WTC11 (cell line): ENCODE results near the gene PTPRJ. TPM values are rescaled to one million over a fixed set of nuclear protein-coding genes. Genes with fewer than 3 reads are reported as not detected.

Experiments
- ATAC-seq: fragments of 200-7000 bp; cut with Tn5 transposase; 2 replicates; pipeline ENCODE4 v1.10.0; 2021; ENCODE audit warnings: mild to moderate bottlenecking, moderate library complexity
- CTCF ChIA-PET: fragments of 300-600 bp; sonication (Branson Sonifier 250); formaldehyde crosslinking; loops from one replicate; lab custom pipeline; 2021; ENCODE audit warnings: antibody characterized with exemption; lab: Charles Lee
- POLR2A ChIA-PET: fragments of 350-600 bp; sonication (Branson Sonifier 250); formaldehyde crosslinking; loops from one replicate; lab custom pipeline; 2021; ENCODE audit warnings: antibody characterized with exemption; lab: Charles Lee
- DNase-seq: peaks from one replicate; pipeline ENCODE4 v3.0.0; 2021; ENCODE audit warnings: low spot score
- H3K27ac Mint-ChIP-seq: 2 replicates; pipeline ENCODE4 v1.8.0; 2021; ENCODE audit warnings: mixed read lengths
- H3K27me3 Mint-ChIP-seq: 2 replicates; pipeline ENCODE4 v1.8.0; 2021; ENCODE audit warnings: low read depth, mild to moderate bottlenecking, moderate library complexity, mixed read lengths
- H3K36me3 Mint-ChIP-seq: 2 replicates; pipeline ENCODE4 v1.8.0; 2021; ENCODE audit warnings: mixed read lengths
- H3K4me1 Mint-ChIP-seq: 2 replicates; pipeline ENCODE4 v1.8.0; 2022; ENCODE audit warnings: mixed read lengths
- H3K4me3 Mint-ChIP-seq: 2 replicates; pipeline ENCODE4 v1.8.0; 2021; ENCODE audit warnings: mild to moderate bottlenecking, moderate library complexity, mixed read lengths
- H3K9me3 Mint-ChIP-seq: 2 replicates; pipeline ENCODE4 v1.8.0; 2021; ENCODE audit warnings: mixed read lengths
- AFF4 ChIP-seq: sonication (generic); formaldehyde crosslinking; IDR thresholded peaks from 2 replicates; pipeline ENCODE4 v1.8.1; 2023; ENCODE audit warnings: mild to moderate bottlenecking, missing genetic modification reagents, borderline replicate concordance
- E2F4 ChIP-seq: sonication (generic); formaldehyde crosslinking; IDR thresholded peaks from 2 replicates; pipeline ENCODE4 v1.8.1; 2022; ENCODE audit warnings: low read depth, mild to moderate bottlenecking, moderate library complexity, missing genetic modification reagents, borderline replicate concordance
- GTF2I ChIP-seq: fragments of 250-450 bp; sonication (Bioruptor Pico); conservative IDR thresholded peaks from 2 replicates; pipeline ENCODE4 v1.4.0; 2021; ENCODE audit warnings: mild to moderate bottlenecking
- HMGXB4 ChIP-seq: sonication (generic); formaldehyde crosslinking; IDR thresholded peaks from 2 replicates; pipeline ENCODE4 v1.8.1; 2023; ENCODE audit warnings: mild to moderate bottlenecking, moderate library complexity, missing genetic modification reagents
- IRF2 ChIP-seq: sonication (generic); formaldehyde crosslinking; IDR thresholded peaks from 2 replicates; pipeline ENCODE4 v1.8.0; 2022; ENCODE audit warnings: low read depth, missing genetic modification reagents, borderline replicate concordance
- JAZF1 ChIP-seq: fragments of 250-450 bp; sonication (Bioruptor Pico); IDR thresholded peaks from 2 replicates; pipeline ENCODE4 v1.9.0; 2021; ENCODE audit warnings: moderate library complexity, mild to moderate bottlenecking, inconsistent platforms
- MXD4 ChIP-seq: fragments of 250-450 bp; sonication (Bioruptor Pico); IDR thresholded peaks from 2 replicates; pipeline ENCODE4 v1.8.0; 2021; ENCODE audit warnings: mild to moderate bottlenecking, moderate library complexity, borderline replicate concordance
- NFE2L1 ChIP-seq: sonication (generic); formaldehyde crosslinking; IDR thresholded peaks from 2 replicates; pipeline ENCODE4 v1.8.1; 2023; ENCODE audit warnings: missing genetic modification reagents
- NR1H2 ChIP-seq: sonication (generic); formaldehyde crosslinking; IDR thresholded peaks from 2 replicates; pipeline ENCODE4 v1.9.0; 2021; ENCODE audit warnings: mild to moderate bottlenecking, moderate library complexity, missing genetic modification reagents
- PRDM15 ChIP-seq: sonication (generic); formaldehyde crosslinking; IDR thresholded peaks from 2 replicates; pipeline ENCODE4 v1.8.0; 2022; ENCODE audit warnings: missing genetic modification reagents
- PREB ChIP-seq: sonication (generic); formaldehyde crosslinking; IDR thresholded peaks from 2 replicates; pipeline ENCODE4 v1.8.1; 2022; ENCODE audit warnings: mild to moderate bottlenecking, missing genetic modification reagents, moderate library complexity, borderline replicate concordance
- ZBTB21 ChIP-seq: sonication (generic); formaldehyde crosslinking; IDR thresholded peaks from 2 replicates; pipeline ENCODE4 v1.8.1; 2023; ENCODE audit warnings: mild to moderate bottlenecking, missing genetic modification reagents, borderline replicate concordance
- ZNF138 ChIP-seq: sonication (generic); formaldehyde crosslinking; conservative IDR thresholded peaks from 2 replicates; pipeline ENCODE4 v1.8.1; 2022; ENCODE audit warnings: mild to moderate bottlenecking, moderate library complexity, missing genetic modification reagents
- ZNF232 ChIP-seq: sonication (generic); formaldehyde crosslinking; IDR thresholded peaks from 2 replicates; pipeline ENCODE4 v1.8.0; 2022; ENCODE audit warnings: mild to moderate bottlenecking, missing genetic modification reagents
- ZNF416 ChIP-seq: fragments of 250-450 bp; sonication (Bioruptor Pico); IDR thresholded peaks from 2 replicates; pipeline ENCODE4 v1.9.0; 2021; ENCODE audit warnings: mild to moderate bottlenecking, inconsistent platforms
- ZNF423 ChIP-seq: fragments of 250-450 bp; sonication (Bioruptor Pico); IDR thresholded peaks from 2 replicates; pipeline ENCODE4 v2.1.2; 2022; ENCODE audit warnings: mild to moderate bottlenecking, moderate library complexity
- ZNF671 ChIP-seq: fragments of 250-450 bp; sonication (Bioruptor Pico); IDR thresholded peaks from 2 replicates; pipeline ENCODE4 v1.8.0; 2021; ENCODE audit warnings: mild to moderate bottlenecking
- total RNA-seq: library from RNA; stranded (reverse); gene quantifications from 3 replicates; pipeline ENCODE4 v1.2.3, GENCODE V29; 2021
- TF ChIP-seq, protein P1 (sequence below): fragments of 250-450 bp; sonication (Bioruptor Pico); IDR thresholded peaks from 2 replicates; pipeline ENCODE4 v1.9.0; 2021; ENCODE audit warnings: mild to moderate bottlenecking
- TF ChIP-seq, protein P2 (sequence below): sonication (generic); formaldehyde crosslinking; IDR thresholded peaks from 2 replicates; pipeline ENCODE4 v1.8.0; 2022; ENCODE audit warnings: mild to moderate bottlenecking, missing genetic modification reagents

Gene PTPRJ
- total RNA-seq, 1 experiment from 2014 or later = 19.5 TPM

DNA sequence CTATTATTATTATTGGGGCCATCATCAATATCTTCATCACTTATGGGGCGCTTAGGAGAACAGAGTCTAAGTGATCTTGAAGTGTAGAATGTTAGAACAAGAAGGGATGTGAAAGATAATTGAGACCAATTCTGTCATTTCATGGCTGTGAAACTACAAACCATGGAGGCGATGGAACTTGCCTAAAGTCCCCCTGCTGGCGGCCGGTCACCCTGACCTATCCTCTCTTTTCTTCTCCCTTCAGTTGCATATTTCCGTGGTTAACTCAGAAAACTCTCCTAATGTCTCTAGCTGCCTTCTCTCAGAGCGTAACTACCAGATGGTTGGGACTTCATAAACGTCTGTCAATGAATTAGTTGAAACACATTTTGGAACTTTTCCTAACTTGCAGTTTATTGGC, 229.7 kb downstream of the PTPRJ start (continued):
- no peak for TF ChIP-seq ZNF232 (CRISPR knock-in tag)
- no peak for TF ChIP-seq MXD4 (CRISPR knock-in tag)
- TF ChIP-seq ZNF423 = no peak
- TF ChIP-seq, all 79 proteins: peak for 0

- H3K27me3 Mint-ChIP-seq = peaks cover 11% of the 10 kb centered on the region
- no peak for TF ChIP-seq PRDM15
- TF ChIP-seq, protein P1, sequence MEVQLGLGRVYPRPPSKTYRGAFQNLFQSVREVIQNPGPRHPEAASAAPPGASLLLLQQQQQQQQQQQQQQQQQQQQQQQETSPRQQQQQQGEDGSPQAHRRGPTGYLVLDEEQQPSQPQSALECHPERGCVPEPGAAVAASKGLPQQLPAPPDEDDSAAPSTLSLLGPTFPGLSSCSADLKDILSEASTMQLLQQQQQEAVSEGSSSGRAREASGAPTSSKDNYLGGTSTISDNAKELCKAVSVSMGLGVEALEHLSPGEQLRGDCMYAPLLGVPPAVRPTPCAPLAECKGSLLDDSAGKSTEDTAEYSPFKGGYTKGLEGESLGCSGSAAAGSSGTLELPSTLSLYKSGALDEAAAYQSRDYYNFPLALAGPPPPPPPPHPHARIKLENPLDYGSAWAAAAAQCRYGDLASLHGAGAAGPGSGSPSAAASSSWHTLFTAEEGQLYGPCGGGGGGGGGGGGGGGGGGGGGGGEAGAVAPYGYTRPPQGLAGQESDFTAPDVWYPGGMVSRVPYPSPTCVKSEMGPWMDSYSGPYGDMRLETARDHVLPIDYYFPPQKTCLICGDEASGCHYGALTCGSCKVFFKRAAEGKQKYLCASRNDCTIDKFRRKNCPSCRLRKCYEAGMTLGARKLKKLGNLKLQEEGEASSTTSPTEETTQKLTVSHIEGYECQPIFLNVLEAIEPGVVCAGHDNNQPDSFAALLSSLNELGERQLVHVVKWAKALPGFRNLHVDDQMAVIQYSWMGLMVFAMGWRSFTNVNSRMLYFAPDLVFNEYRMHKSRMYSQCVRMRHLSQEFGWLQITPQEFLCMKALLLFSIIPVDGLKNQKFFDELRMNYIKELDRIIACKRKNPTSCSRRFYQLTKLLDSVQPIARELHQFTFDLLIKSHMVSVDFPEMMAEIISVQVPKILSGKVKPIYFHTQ (CRISPR knock-in tag) = no peak
- no peak for TF ChIP-seq AFF4 (CRISPR knock-in tag)
- no peak for TF ChIP-seq PREB (CRISPR knock-in tag)
- no peak for TF ChIP-seq JAZF1
- TF ChIP-seq, protein P2, sequence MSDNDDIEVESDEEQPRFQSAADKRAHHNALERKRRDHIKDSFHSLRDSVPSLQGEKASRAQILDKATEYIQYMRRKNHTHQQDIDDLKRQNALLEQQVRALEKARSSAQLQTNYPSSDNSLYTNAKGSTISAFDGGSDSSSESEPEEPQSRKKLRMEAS (CRISPR knock-in tag) = no peak
- no peak for TF ChIP-seq ZNF671 (CRISPR knock-in tag)
- TF ChIP-seq NFE2L1 (CRISPR knock-in tag) = no peak
- no peak for TF ChIP-seq IRF2 (CRISPR knock-in tag)
- no peak for TF ChIP-seq NR1H2 (CRISPR knock-in tag)
- no peak for TF ChIP-seq E2F4 (CRISPR knock-in tag)
- no peak for TF ChIP-seq ZBTB21 (CRISPR knock-in tag)
- no peak for TF ChIP-seq ZNF416 (CRISPR knock-in tag)
- TF ChIP-seq GTF2I (CRISPR knock-in tag) = no peak
- no peak for TF ChIP-seq ZNF138 (CRISPR knock-in tag)
- TF ChIP-seq HMGXB4 (CRISPR knock-in tag) = no peak
These were observed 236.2 kb downstream of the PTPRJ start, which contains the start of gene OR4B1 for GRCh38 chr11:48216510-48216909. Gene OR4B1 (plus strand): TSS chr11:48216810. CDS start chr11:48216810, 0 bp downstream.

More at GRCh38 chr11:48216510-48216909, 236.2 kb downstream of the PTPRJ start, which contains the start of gene OR4B1:
- POLR2A ChIA-PET = no interaction called here
- CTCF ChIA-PET = no interaction called here
- Mint-ChIP-seq H3K4me3 (no peak within 1 kb of the TSS), H3K4me1 (no peaks in the 10 kb centered on the region), H3K36me3 (peaks cover 78% of the 10 kb centered on the region), H3K9me3 (peaks cover 92% of the 10 kb centered on the region), H3K27ac (no peak within 1 kb of the TSS)
- no peak for DNase-seq
- no peak for ATAC-seq
